HEK293 (cell line): ENCODE results near the gene SIL1.

Source experiments
- GLI4 ChIP-seq: fragments of 450-650 bp; formaldehyde crosslinking; IDR thresholded peaks from 2 replicates; pipeline ENCODE4 v1.5.1; 2016; ENCODE audit warnings: missing biosample characterization, missing genetic modification characterization
- HOXA7 ChIP-seq: sonication (generic); formaldehyde crosslinking; IDR thresholded peaks from 2 replicates; pipeline ENCODE4 v1.8.1; 2022; ENCODE audit warnings: missing genetic modification reagents, borderline replicate concordance
- KLF16 ChIP-seq: fragments of 450-650 bp; formaldehyde crosslinking; IDR thresholded peaks from 2 replicates; pipeline ENCODE4 v1.5.1; 2017; ENCODE audit warnings: missing biosample characterization, missing genetic modification characterization
- PATZ1 ChIP-seq: fragments of 450-650 bp; formaldehyde crosslinking; IDR thresholded peaks from 2 replicates; pipeline ENCODE4 v1.5.1; 2016; ENCODE audit warnings: missing biosample characterization, missing genetic modification characterization
- PRDM2 ChIP-seq: fragments of 450-650 bp; formaldehyde crosslinking; IDR thresholded peaks from 2 replicates; pipeline ENCODE4 v1.5.1; 2016; ENCODE audit warnings: missing biosample characterization, missing genetic modification characterization, borderline replicate concordance
- WT1 ChIP-seq: fragments of 450-650 bp; formaldehyde crosslinking; IDR thresholded peaks from 2 replicates; pipeline ENCODE4 v1.5.1; 2016; ENCODE audit warnings: missing biosample characterization, missing genetic modification characterization
- YY1 ChIP-seq: fragments of 450-650 bp; formaldehyde crosslinking; IDR thresholded peaks from 2 replicates; pipeline ENCODE4 v1.5.1; 2018; ENCODE audit warnings: missing biosample characterization, missing genetic modification characterization
- ZBTB11 ChIP-seq: fragments of 450-650 bp; formaldehyde crosslinking; conservative IDR thresholded peaks from 2 replicates; pipeline ENCODE4 v1.5.1; 2016; ENCODE audit warnings: low read depth, missing biosample characterization, missing genetic modification characterization
- ZBTB17 ChIP-seq: fragments of 450-650 bp; formaldehyde crosslinking; IDR thresholded peaks from 2 replicates; pipeline ENCODE4 v1.5.1; 2016; ENCODE audit warnings: missing biosample characterization, missing genetic modification characterization
- ZEB2 ChIP-seq: fragments of 450-650 bp; formaldehyde crosslinking; IDR thresholded peaks from 2 replicates; pipeline ENCODE4 v1.5.1; 2016; ENCODE audit warnings: missing biosample characterization, missing genetic modification characterization
- ZFP37 ChIP-seq: fragments of 450-650 bp; formaldehyde crosslinking; IDR thresholded peaks from 2 replicates; pipeline ENCODE4 v1.5.1; 2016; ENCODE audit warnings: missing biosample characterization, missing genetic modification characterization
- ZNF146 ChIP-seq: fragments of 450-650 bp; formaldehyde crosslinking; IDR thresholded peaks from 2 replicates; pipeline ENCODE4 v1.5.1; 2016; ENCODE audit warnings: missing biosample characterization, missing genetic modification characterization
- ZNF16 ChIP-seq: fragments of 450-650 bp; formaldehyde crosslinking; IDR thresholded peaks from 2 replicates; pipeline ENCODE4 v1.5.1; 2016; ENCODE audit warnings: low read depth, missing biosample characterization, missing genetic modification characterization
- ZNF221 ChIP-seq: fragments of 450-650 bp; formaldehyde crosslinking; IDR thresholded peaks from 2 replicates; pipeline ENCODE4 v1.5.1; 2017; ENCODE audit warnings: missing biosample characterization, missing genetic modification characterization, borderline replicate concordance
- ZNF24 ChIP-seq: fragments of 450-650 bp; formaldehyde crosslinking; IDR thresholded peaks from 2 replicates; pipeline ENCODE4 v1.5.1; 2016; ENCODE audit warnings: missing biosample characterization, missing genetic modification characterization
- ZNF280D ChIP-seq: fragments of 450-650 bp; formaldehyde crosslinking; IDR thresholded peaks from 2 replicates; pipeline ENCODE4 v1.5.1; 2016; ENCODE audit warnings: missing biosample characterization, missing genetic modification characterization
- ZNF324 ChIP-seq: fragments of 450-650 bp; formaldehyde crosslinking; IDR thresholded peaks from 2 replicates; pipeline ENCODE4 v1.5.1; 2016; ENCODE audit warnings: missing biosample characterization, missing genetic modification characterization
- ZNF501 ChIP-seq: fragments of 450-650 bp; formaldehyde crosslinking; IDR thresholded peaks from 2 replicates; pipeline ENCODE4 v1.5.1; 2016; ENCODE audit warnings: missing biosample characterization, missing genetic modification characterization
- ZNF513 ChIP-seq: fragments of 450-650 bp; IDR thresholded peaks from 2 replicates; pipeline ENCODE4 v1.5.1; 2018; ENCODE audit warnings: missing biosample characterization, missing genetic modification characterization
- ZNF514 ChIP-seq: fragments of 450-650 bp; formaldehyde crosslinking; IDR thresholded peaks from 2 replicates; pipeline ENCODE4 v1.5.1; 2016; ENCODE audit warnings: missing biosample characterization, missing genetic modification characterization
- ZNF600 ChIP-seq: fragments of 450-650 bp; formaldehyde crosslinking; IDR thresholded peaks from 2 replicates; pipeline ENCODE4 v1.5.1; 2016; ENCODE audit warnings: missing biosample characterization, missing genetic modification characterization
- ZNF624 ChIP-seq: fragments of 450-650 bp; formaldehyde crosslinking; IDR thresholded peaks from 2 replicates; pipeline ENCODE4 v1.5.1; 2017; ENCODE audit warnings: missing biosample characterization, missing genetic modification characterization

The SIL1 gene

GRCh38 chr5:139197710-139198669 is at the start of gene SIL1 (continued):
- TF ChIP-seq PRDM2 (tag by site-specific recombination) (no peak), ZNF280D (tag by site-specific recombination) (0 out of 2 replicates have a peak, but pooled peaks have one; percentile 19), KLF16 (tag by site-specific recombination) (peak; percentile 50), ZBTB11 (no peak), GLI4 (tag by site-specific recombination) (peak; percentile 26; the same call in 1 of the 2 replicates), ZNF513 (tag by site-specific recombination) (0 out of 2 replicates have a peak, but pooled peaks have one; percentile 28), YY1 (tag by site-specific recombination) (peak; percentile 59), ZFP37 (tag by site-specific recombination) (0 out of 2 replicates have a peak, but pooled peaks have one; percentile 67), ZNF146 (tag by site-specific recombination) (no peak), ZBTB17 (peak; percentile 75), ZNF16 (tag by site-specific recombination) (no peak), WT1 (peak; percentile 48), ZNF24 (tag by site-specific recombination) (peak; percentile 76; the same call in 1 of the 2 replicates), ZNF600 (tag by site-specific recombination) (peak; percentile 80; the same call in 1 of the 2 replicates), ZNF514 (tag by site-specific recombination) (no peak), ZNF324 (tag by site-specific recombination) (peak; percentile 84), ZNF624 (tag by site-specific recombination) (0 out of 2 replicates have a peak, but pooled peaks have one; percentile 43), ZNF501 (tag by site-specific recombination) (peak; percentile 91), HOXA7 (CRISPR knock-in tag) (no peak), PATZ1 (tag by site-specific recombination) (peak; percentile 93), ZEB2 (peak; percentile 70), ZNF221 (no peak)
